Endothelial cell of umbilical vein (primary cell): ENCODE measurements around the gene DEPDC4. TPM values are rescaled to one million over a fixed set of nuclear protein-coding genes. Genes with fewer than 3 reads are reported as not detected.

Experiments
- BruUV-seq: library from RNA; stranded (reverse); fragments of 400-500 nt; replicated peaks from 2 replicates; lab custom pipeline; 2021; lab: Mats Ljungman, UMichigan
- CTCF ChIA-PET: fragments of 300-600, 350-600 bp; sonication (Branson Sonifier 250); formaldehyde crosslinking; loops from one replicate; lab custom pipeline; 2021; ENCODE audit warnings: antibody characterized with exemption, inconsistent platforms; lab: Charles Lee
- POLR2A ChIA-PET: fragments of 300-600, 350-600 bp; sonication (Branson Sonifier 250); formaldehyde crosslinking; loops from one replicate; lab custom pipeline; 2021; ENCODE audit warnings: antibody characterized with exemption, inconsistent platforms; lab: Charles Lee
- DNase-seq: peaks from one replicate; pipeline ENCODE4 v3.0.0-alpha.2; 2011; ENCODE audit warnings: low read depth, low spot score
- FAIRE-seq: peaks from 2 replicates; lab custom pipeline; 2011; peaks lifted over from hg19 to GRCh38; lab: Jason Lieb, UNC
- H2AFZ ChIP-seq: 2 replicates; pipeline ENCODE4 v1.6.0; 2012; ENCODE audit warnings: low read depth, low read length, control low read depth, inconsistent platforms
- H3K27ac ChIP-seq: 2 replicates; pipeline ENCODE4 v1.5.1; 2011; ENCODE audit warnings: low read depth, mild to moderate bottlenecking, control low read depth, low read length, moderate library complexity; ENCODE audit not compliant: insufficient read depth
- H3K27me3 ChIP-seq, 2 experiments: 2 replicates each; pipeline versions ENCODE4 v1.6.0 to v1.6.1; 2011; ENCODE audit warnings: low read length in 2 of 2, mixed read lengths in 1 of 2; ENCODE audit not compliant: control insufficient read depth in 2 of 2, insufficient read depth in 2 of 2
- H3K36me3 ChIP-seq, 2 experiments: 2 replicates in 1 of 2; 3 replicates in 1 of 2; pipeline ENCODE4 v1.5.1; 2011; ENCODE audit warnings: low read length in 2 of 2, mild to moderate bottlenecking in 1 of 2, moderate library complexity in 1 of 2; ENCODE audit not compliant: control insufficient read depth in 2 of 2, insufficient read depth in 2 of 2; ENCODE audit errors: extremely low read depth in 1 of 2
- H3K4me1 ChIP-seq: 3 replicates; pipeline ENCODE4 v1.5.1; 2011; ENCODE audit warnings: mild to moderate bottlenecking, low read length; ENCODE audit not compliant: control insufficient read depth, insufficient read depth; ENCODE audit errors: extremely low read depth
- H3K4me2 ChIP-seq: 2 replicates; pipeline ENCODE4 v1.6.1; 2011; ENCODE audit warnings: low read length, control low read depth, mixed read lengths; ENCODE audit not compliant: insufficient read depth
- H3K4me3 ChIP-seq, 3 experiments: fragments of 200-600 bp in 1 of 3; sonication (generic), shearing (Covaris generic) in 1 of 3; replicated peaks in 1 of 3; 2 replicates each; pipeline ENCODE4 v1.5.1; 2011 to 2016; ENCODE audit warnings: control low read depth in 3 of 3, low read length in 3 of 3, mild to moderate bottlenecking in 2 of 3, inconsistent platforms in 1 of 3, low read depth in 1 of 3, moderate library complexity in 1 of 3; ENCODE audit not compliant: insufficient read depth in 1 of 3
- H3K79me2 ChIP-seq: 2 replicates; pipeline ENCODE4 v1.6.0; 2012; ENCODE audit warnings: low read length, inconsistent platforms; ENCODE audit not compliant: control insufficient read depth, insufficient read depth
- H3K9ac ChIP-seq: replicated peaks from 2 replicates; pipeline ENCODE3; 2011; ENCODE audit warnings: low read length, control low read depth; ENCODE audit not compliant: insufficient read depth; ENCODE audit errors: extremely low read depth
- H3K9me1 ChIP-seq: replicated peaks from 3 replicates; pipeline ENCODE4 v1.6.0; 2011; ENCODE audit warnings: mild to moderate bottlenecking, low read length; ENCODE audit not compliant: control insufficient read depth, insufficient read depth; ENCODE audit errors: extremely low read depth
- H3K9me3 ChIP-seq: replicated peaks from 2 replicates; pipeline ENCODE4 v1.5.1; 2012; ENCODE audit warnings: low read length, inconsistent platforms; ENCODE audit not compliant: control insufficient read depth, insufficient read depth
- H4K20me1 ChIP-seq: replicated peaks from 2 replicates; pipeline ENCODE3; 2011; ENCODE audit warnings: mild to moderate bottlenecking, low read length; ENCODE audit not compliant: control insufficient read depth, insufficient read depth; ENCODE audit errors: extremely low read depth
- CTCF ChIP-seq, 2 donors: IDR thresholded peaks; 1 replicate in 1 of 2; 2 replicates in 1 of 2; pipeline ENCODE4 v1.5.1; 2011; ENCODE audit warnings: low read length in 2 of 2, mild to moderate bottlenecking in 2 of 2, moderate library complexity in 2 of 2, control low read depth in 1 of 2, inconsistent platforms in 1 of 2, low read depth in 1 of 2; ENCODE audit not compliant: insufficient read depth in 1 of 2; ENCODE audit errors: extremely low read depth in 1 of 2
- EZH2 ChIP-seq: IDR thresholded peaks from 2 replicates; pipeline ENCODE4 v1.6.1; 2012; ENCODE audit warnings: borderline replicate concordance, low read depth, mild to moderate bottlenecking, moderate library complexity, low read length, inconsistent platforms; ENCODE audit not compliant: severe bottlenecking
- FOS ChIP-seq: IDR thresholded peaks from 2 replicates; pipeline ENCODE4 v1.6.1; 2011; ENCODE audit warnings: mild to moderate bottlenecking, low read length, moderate library complexity, borderline replicate concordance; ENCODE audit not compliant: insufficient read depth
- GATA2 ChIP-seq: IDR thresholded peaks from 2 replicates; pipeline ENCODE4 v1.7.0; 2011; ENCODE audit warnings: low read depth, mild to moderate bottlenecking, moderate library complexity, mixed read lengths, low read length; ENCODE audit not compliant: insufficient read length, insufficient read depth
- JUN ChIP-seq: IDR thresholded peaks from 2 replicates; pipeline ENCODE4 v1.6.1; 2011; ENCODE audit warnings: borderline replicate concordance, low read depth; ENCODE audit not compliant: insufficient read length, insufficient read depth
- MAX ChIP-seq: IDR thresholded peaks from 2 replicates; pipeline ENCODE4 v1.6.1; 2011; ENCODE audit not compliant: insufficient read depth, insufficient read length
- MYC ChIP-seq: IDR thresholded peaks from one replicate; pipeline ENCODE4 v1.6.1; 2011; ENCODE audit warnings: mild to moderate bottlenecking, low read depth, low read length
- POLR2A ChIP-seq: IDR thresholded peaks from 2 replicates; pipeline ENCODE4 v1.6.1; 2012; ENCODE audit warnings: low read depth, mild to moderate bottlenecking, control low read depth, low read length
- POLR2AphosphoS5 ChIP-seq: IDR thresholded peaks from 2 replicates; pipeline ENCODE4 v1.6.1; 2012; ENCODE audit warnings: low read depth, mild to moderate bottlenecking, control low read depth, low read length, moderate library complexity; ENCODE audit not compliant: insufficient read depth
- dilution Hi-C: fragments of 300-500 bp; cut with MboI; formaldehyde crosslinking; loops from one replicate; pipeline ENCODE4 v1.15.0; 2019; ENCODE audit warnings: low sequenced_read_pairs; ENCODE audit not compliant: extremely low pct_ligation_motif_present
- intact Hi-C: fragments of 100-400 bp; cut with micrococcal nuclease; formaldehyde crosslinking; loops from one replicate; pipeline ENCODE4 v1.10.0; 2022
- polyA plus RNA-seq, 4 experiments: library from polyadenylated mRNA; depleted of rRNA in 3 of 4; stranded (reverse) in 3 of 4; unstranded in 1 of 4; fragments of >200 nt; gene quantifications; 2 replicates each; pipeline versions ENCODE4 v1.2.1 to v1.2.3, GENCODE V29; 2011 to 2012; ENCODE audit warnings: missing spikeins in 1 of 4
- total RNA-seq: library from RNA; stranded (reverse); gene quantifications from 2 replicates; pipeline ENCODE4 v1.2.3, GENCODE V29; 2021

DEPDC4 gene
- total and polyA plus RNA-seq, 2 donors (not counting 3 experiments of a cell fraction or from before 2014, with no cell fraction given): 0.15 to 0.66 TPM

- ChIA-PET POLR2A (no interaction called here), CTCF (interaction anchor here (1.2 kb wide), 1 partner anchor 156 kb away, joined by 4 read pairs; no protein-coding TSS in a partner anchor)
- H3K27ac ChIP-seq: no peak overlapping the region
- no peak overlapping the region for H2AFZ ChIP-seq
- intact Hi-C loops (no loop called here), dilution Hi-C loops (no loop called here)
- H3K27me3 ChIP-seq: no peaks in the 10 kb centered on the region
- TF ChIP-seq MAX (no peak), POLR2A (no peak), GATA2 (no peak), JUN (no peak), MYC (no peak), FOS (no peak), CTCF (IDR thresholded peaks at IDR 0.05; ENCODE audit: extremely low read depth in 1 of 2, insufficient read depth in 1 of 2, low read depth in 1 of 2, low read length in 2 of 2) (no peak), EZH2 (no peak), POLR2AphosphoS5 (no peak)
- BruUV-seq: no TSS peak
- H3K79me2 ChIP-seq: no peaks in the 10 kb centered on the region
- H3K9me3 ChIP-seq: no peaks in the 10 kb centered on the region
- FAIRE-seq: no peak
- no peak overlapping the region for H3K4me3 ChIP-seq
- H4K20me1 ChIP-seq: no peaks in the 10 kb centered on the region
- H3K9me1 ChIP-seq: no peaks in the 10 kb centered on the region
- no peaks in the 10 kb centered on the region for H3K4me1 ChIP-seq
- H3K36me3 ChIP-seq: no peaks in the 10 kb centered on the region
- no peak overlapping the region for H3K9ac ChIP-seq
- H3K4me2 ChIP-seq: no peak overlapping the region
- no peak for DNase-seq
Measured at GRCh38 chr12:100248886-100249285, 18.0 kb downstream of the DEPDC4 start.
